Activated CD8-positive, alpha-beta T cell treated with anti-CD3 and anti-CD28 coated beads for 36 hours (primary cell): Measurements from ENCODE around the gene ERC2. TPM values are rescaled to one million over a fixed set of nuclear protein-coding genes. Genes with fewer than 3 reads are reported as not detected.

ENCODE experiments used
- ATAC-seq: fragments of 200-7000 bp; cut with Tn5 transposase; one replicate; pipeline ENCODE4 v1.10.0; 2021; ENCODE audit warnings: mild to moderate bottlenecking, moderate library complexity
- CTCF ChIA-PET: fragments of 350-600 bp; sonication (Branson Sonifier 250); formaldehyde crosslinking; loops from one replicate; lab custom pipeline; 2021; ENCODE audit warnings: antibody characterized with exemption; lab: Charles Lee
- POLR2A ChIA-PET: fragments of 350-600 bp; sonication (Branson Sonifier 250); formaldehyde crosslinking; loops from one replicate; lab custom pipeline; 2021; ENCODE audit warnings: antibody characterized with exemption; lab: Charles Lee
- DNase-seq: peaks from one replicate; pipeline ENCODE4 v3.0.0-alpha.2; 2020
- H3K27ac Mint-ChIP-seq: one replicate; pipeline ENCODE4 v1.8.0; 2021; ENCODE audit warnings: mild to moderate bottlenecking, mixed read lengths
- H3K27me3 Mint-ChIP-seq: one replicate; pipeline ENCODE4 v1.8.0; 2021; ENCODE audit warnings: mixed read lengths
- H3K36me3 Mint-ChIP-seq: one replicate; pipeline ENCODE4 v1.8.0; 2021; ENCODE audit warnings: low read depth, mixed read lengths
- H3K4me1 Mint-ChIP-seq: one replicate; pipeline ENCODE4 v1.8.0; 2021; ENCODE audit warnings: low read depth, mixed read lengths
- H3K4me3 Mint-ChIP-seq: one replicate; pipeline ENCODE4 v1.8.0; 2021; ENCODE audit warnings: mild to moderate bottlenecking, moderate library complexity, mixed read lengths
- H3K9me3 Mint-ChIP-seq: one replicate; pipeline ENCODE4 v1.8.0; 2021; ENCODE audit warnings: mixed read lengths
- CTCF ChIP-seq: fragments of 200-600 bp; IDR thresholded peaks from one replicate; pipeline ENCODE4 v1.8.0; 2022; ENCODE audit warnings: antibody characterized with exemption, mild to moderate bottlenecking
- intact Hi-C: fragments of 100-400 bp; cut with micrococcal nuclease; formaldehyde crosslinking; loops from one replicate; pipeline ENCODE4 v1.10.0; 2022
- total RNA-seq, 2 experiments: library from RNA; stranded (reverse); gene quantifications; one replicate each; pipeline ENCODE4 v1.2.3, GENCODE V29; 2021

Gene ERC2
- total RNA-seq, 2 experiments from 2014 or later: 0.18 to 0.52 TPM

- intact Hi-C loops: no loop called here
- H3K27me3 Mint-ChIP-seq: no peaks in the 10 kb centered on the region
- ATAC-seq (no peak), DNase-seq (no peak)
- CTCF ChIA-PET: no interaction called here
- no peak for TF ChIP-seq CTCF
- no peaks in the 10 kb centered on the region for H3K36me3 Mint-ChIP-seq
- no peak overlapping the region for H3K4me3 Mint-ChIP-seq
- no peak overlapping the region for H3K27ac Mint-ChIP-seq
- POLR2A ChIA-PET: no interaction called here
- peaks cover 4% of the 10 kb centered on the region for H3K4me1 Mint-ChIP-seq
- H3K9me3 Mint-ChIP-seq: no peaks in the 10 kb centered on the region
Measured at GRCh38 chr3:55969634-55970033, 498.6 kb downstream of the ERC2 start.

- no peak overlapping the region for H3K4me3 Mint-ChIP-seq
Measured at GRCh38 chr3:55968331-55968730, 499.9 kb downstream of the ERC2 start.

GRCh38 chr3:55966566-55966965 lies 501.7 kb downstream of the ERC2 start:
- ATAC-seq (no peak), DNase-seq (no peak)
- H3K27ac Mint-ChIP-seq: no peak overlapping the region
- no peaks in the 10 kb centered on the region for H3K36me3 Mint-ChIP-seq
- ChIA-PET POLR2A (interaction anchor here (0.8 kb wide), 1 partner anchor 23 kb away, joined by 3 read pairs; no protein-coding TSS in a partner anchor), CTCF (no interaction called here)
- no peak for TF ChIP-seq CTCF
- intact Hi-C loops: no loop called here
- H3K4me3 Mint-ChIP-seq: no peak overlapping the region
- no peaks in the 10 kb centered on the region for H3K9me3 Mint-ChIP-seq
- no peaks in the 10 kb centered on the region for H3K27me3 Mint-ChIP-seq
- H3K4me1 Mint-ChIP-seq: peaks cover 4% of the 10 kb centered on the region

More at GRCh38 chr3:55968331-55968730, 499.9 kb downstream of the ERC2 start:
- Mint-ChIP-seq H3K27ac (no peak overlapping the region), H3K36me3 (no peaks in the 10 kb centered on the region), H3K9me3 (no peaks in the 10 kb centered on the region), H3K4me1 (peaks cover 4% of the 10 kb centered on the region), H3K27me3 (no peaks in the 10 kb centered on the region)
- ATAC-seq: no peak
- ChIA-PET POLR2A (no interaction called here), CTCF (no interaction called here)
- intact Hi-C loops: no loop called here
- no peak for DNase-seq
- no peak for TF ChIP-seq CTCF

DNA sequence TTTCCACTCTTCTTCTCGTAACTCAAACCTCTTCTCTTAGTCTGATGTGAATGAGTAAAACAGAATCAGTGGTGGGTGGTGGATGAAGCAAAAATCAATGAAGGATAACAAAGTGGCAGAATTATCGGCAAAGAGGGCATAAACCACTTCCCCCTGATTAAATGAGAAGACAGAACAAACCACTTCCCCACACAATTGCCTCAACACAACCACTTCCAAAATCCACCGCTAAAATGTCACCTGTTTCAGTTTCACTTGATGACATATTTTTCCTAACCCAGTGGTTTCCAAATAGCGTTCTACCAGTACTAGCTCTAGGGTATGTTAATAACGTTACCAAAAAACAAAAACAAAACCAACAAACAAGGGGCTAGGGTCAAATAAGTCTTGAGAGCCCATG lies 502.5 kb downstream of the ERC2 start:
- Mint-ChIP-seq H3K36me3 (no peaks in the 10 kb centered on the region), H3K27me3 (no peaks in the 10 kb centered on the region), H3K27ac (no peak overlapping the region), H3K4me3 (no peak overlapping the region), H3K4me1 (peaks cover 4% of the 10 kb centered on the region), H3K9me3 (no peaks in the 10 kb centered on the region)
- ATAC-seq (peak; percentile 24), DNase-seq (peak; percentile 6)
- intact Hi-C loops: no loop called here
- POLR2A ChIA-PET: no interaction called here
- CTCF ChIA-PET: no interaction called here
- TF ChIP-seq CTCF: no peak

GRCh38 chr3:55964491-55964985 lies 503.7 kb downstream of the ERC2 start:
- H3K36me3 Mint-ChIP-seq: no peaks in the 10 kb centered on the region
- no peaks in the 10 kb centered on the region for H3K9me3 Mint-ChIP-seq
- intact Hi-C loops: no loop called here
- CTCF ChIA-PET: interaction anchor here (0.6 kb wide), 1 partner anchor 386 kb away, joined by 3 read pairs; no protein-coding TSS in a partner anchor
- no peak for TF ChIP-seq CTCF
- H3K27me3 Mint-ChIP-seq: no peaks in the 10 kb centered on the region
- no peak overlapping the region for H3K27ac Mint-ChIP-seq
- POLR2A ChIA-PET: no interaction called here
- H3K4me3 Mint-ChIP-seq: no peak overlapping the region
- DNase-seq: no peak
- ATAC-seq: no peak
- H3K4me1 Mint-ChIP-seq: peaks cover 4% of the 10 kb centered on the region
